MM.1S (cell line): Measurements from ENCODE around the gene KCNJ5.

Source experiments
- EZH2 ChIP-seq: fragments of 300-600 bp; sonication (generic); optimal IDR thresholded peaks from 2 replicates; pipeline ENCODE3; 2017; ENCODE audit warnings: low read depth, mild to moderate bottlenecking, antibody characterized with exemption, low read length, mixed read lengths
- EZH2phosphoT487 ChIP-seq: fragments of 300-600 bp; sonication (generic); IDR thresholded peaks from 2 replicates; pipeline ENCODE4 v1.6.1; 2018; ENCODE audit warnings: antibody characterized with exemption, low read length
- TF ChIP-seq, protein P1 (sequence below): fragments of 300-600 bp; sonication (generic); IDR thresholded peaks from 2 replicates; pipeline ENCODE4 v1.5.1; 2016; ENCODE audit warnings: antibody characterized with exemption, low read length, mixed read lengths

DNA sequence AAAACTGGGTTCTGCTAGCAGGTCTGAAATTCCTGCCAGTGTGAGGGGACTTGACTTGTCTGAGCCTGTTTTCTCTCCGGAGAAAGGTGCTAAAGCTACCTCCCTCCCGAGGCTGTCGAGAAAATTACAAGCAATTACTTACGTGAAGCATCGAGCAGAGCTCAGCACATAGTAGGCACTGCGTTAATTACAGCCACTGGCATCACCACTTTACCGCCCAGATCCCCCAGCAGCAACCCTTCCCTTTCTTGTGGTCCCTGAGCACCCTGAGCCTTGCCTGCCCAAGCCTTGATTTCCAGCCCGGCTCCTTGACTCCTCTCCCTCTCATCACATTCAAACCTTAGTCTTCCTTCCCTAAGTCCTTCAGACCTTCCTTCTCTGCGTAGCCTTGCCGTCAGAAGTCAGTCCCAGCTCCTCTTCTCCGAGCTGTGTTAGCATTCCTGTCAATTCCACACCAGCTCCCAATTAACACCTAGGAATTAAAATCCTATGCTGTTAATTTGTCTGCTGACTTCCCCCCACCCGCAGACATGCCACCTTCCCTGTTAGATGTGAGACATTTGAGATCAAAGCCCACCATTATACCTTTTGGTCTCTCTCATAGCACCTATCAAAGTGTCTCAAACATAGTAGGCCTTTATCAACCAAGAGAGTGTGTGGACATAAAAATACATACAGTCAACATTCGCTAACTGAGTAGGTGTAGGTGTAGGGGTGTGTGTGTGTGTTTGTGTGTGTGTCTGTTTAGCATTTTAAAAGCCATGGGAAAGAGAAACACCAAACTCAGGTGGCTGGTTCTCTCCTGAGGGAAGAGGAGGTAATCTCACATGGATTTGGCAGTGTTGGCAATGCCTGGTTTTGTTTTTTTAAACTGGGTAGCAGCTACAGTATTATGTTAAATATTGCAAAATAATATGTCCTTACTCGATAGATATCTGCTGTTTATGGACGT, 2.8 kb upstream of the KCNJ5 start:
- TF ChIP-seq, protein P1, sequence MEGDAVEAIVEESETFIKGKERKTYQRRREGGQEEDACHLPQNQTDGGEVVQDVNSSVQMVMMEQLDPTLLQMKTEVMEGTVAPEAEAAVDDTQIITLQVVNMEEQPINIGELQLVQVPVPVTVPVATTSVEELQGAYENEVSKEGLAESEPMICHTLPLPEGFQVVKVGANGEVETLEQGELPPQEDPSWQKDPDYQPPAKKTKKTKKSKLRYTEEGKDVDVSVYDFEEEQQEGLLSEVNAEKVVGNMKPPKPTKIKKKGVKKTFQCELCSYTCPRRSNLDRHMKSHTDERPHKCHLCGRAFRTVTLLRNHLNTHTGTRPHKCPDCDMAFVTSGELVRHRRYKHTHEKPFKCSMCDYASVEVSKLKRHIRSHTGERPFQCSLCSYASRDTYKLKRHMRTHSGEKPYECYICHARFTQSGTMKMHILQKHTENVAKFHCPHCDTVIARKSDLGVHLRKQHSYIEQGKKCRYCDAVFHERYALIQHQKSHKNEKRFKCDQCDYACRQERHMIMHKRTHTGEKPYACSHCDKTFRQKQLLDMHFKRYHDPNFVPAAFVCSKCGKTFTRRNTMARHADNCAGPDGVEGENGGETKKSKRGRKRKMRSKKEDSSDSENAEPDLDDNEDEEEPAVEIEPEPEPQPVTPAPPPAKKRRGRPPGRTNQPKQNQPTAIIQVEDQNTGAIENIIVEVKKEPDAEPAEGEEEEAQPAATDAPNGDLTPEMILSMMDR = no peak
- no peak for TF ChIP-seq EZH2
- no peak for TF ChIP-seq EZH2phosphoT487
